K562 (cell line): ENCODE measurements around the gene PRDM16. TPM values are rescaled to one million over a fixed set of nuclear protein-coding genes. Genes with fewer than 3 reads are reported as not detected.

Experiments used
- ATAC-seq: fragments of 200-7000 bp; cut with Tn5 transposase; 3 replicates; pipeline ENCODE4 v1.9.1; 2020; ENCODE audit warnings: moderate library complexity
- BruUV-seq: library from RNA; stranded (reverse); fragments of 400-500 nt; replicated peaks from 2 replicates; lab custom pipeline; 2021; lab: Mats Ljungman, UMichigan
- CTCF ChIA-PET: fragments of 300-600 bp; formaldehyde crosslinking; extraction: SDS; loops from one replicate; lab custom pipeline; 2021; ENCODE audit warnings: low intra/inter-chr PET ratio; lab: Yijun Ruan, JAX
- POLR2A ChIA-PET: fragments of 300-600, 350-650 bp; sonication (Branson Sonifier 250); formaldehyde crosslinking; extraction: SDS; loops from one replicate; lab custom pipeline; 2021; ENCODE audit warnings: antibody characterized with exemption, inconsistent platforms; lab: Yijun Ruan, JAX
- DNase-seq, 4 experiments: peaks; one replicate each; pipeline versions ENCODE4 v3.0.0 to v3.0.0-alpha.2; 2011 to 2018; ENCODE audit warnings: low spot score in 3 of 4, mixed read lengths in 3 of 4; ENCODE audit errors: extremely low read depth in 1 of 4
- FAIRE-seq: peaks from 2 replicates; lab custom pipeline; 2011; peaks lifted over from hg19 to GRCh38; lab: Jason Lieb, UNC
- H2AFZ ChIP-seq: 2 replicates; pipeline ENCODE4 v1.6.0; 2011; ENCODE audit warnings: low read depth, low read length, control low read depth, inconsistent platforms
- H3K27ac ChIP-seq: fragments of 200-600 bp; 3 replicates; pipeline ENCODE4 v1.8.0; 2011; ENCODE audit warnings: low read depth, mild to moderate bottlenecking, control low read depth, inconsistent platforms, low read length, moderate library complexity, mixed read lengths; ENCODE audit errors: extremely low read depth
- H3K27me3 ChIP-seq, 2 experiments: fragments of 300-600 bp in 1 of 2; 2 replicates in 1 of 2; 3 replicates in 1 of 2; pipeline versions ENCODE4 v1.6.0 to v1.8.0; 2011; ENCODE audit warnings: inconsistent platforms in 2 of 2, low read length in 2 of 2, mild to moderate bottlenecking in 1 of 2, mixed read lengths in 1 of 2, moderate library complexity in 1 of 2; ENCODE audit not compliant: control insufficient read depth in 2 of 2, insufficient read depth in 2 of 2
- H3K36me3 ChIP-seq: fragments of 300-600 bp; 3 replicates; pipeline ENCODE4 v1.8.0; 2011; ENCODE audit warnings: mild to moderate bottlenecking, low read length, inconsistent platforms; ENCODE audit not compliant: control insufficient read depth, insufficient read depth
- H3K4me1 ChIP-seq, 2 experiments: fragments of 200-600 bp in 1 of 2; replicated peaks in 1 of 2; 2 replicates in 1 of 2; 3 replicates in 1 of 2; pipeline versions ENCODE4 v1.5.1 to v1.8.0; 2011; ENCODE audit warnings: inconsistent platforms in 2 of 2, low read length in 2 of 2, mild to moderate bottlenecking in 1 of 2, mixed read lengths in 1 of 2, moderate library complexity in 1 of 2; ENCODE audit not compliant: control insufficient read depth in 2 of 2, insufficient read depth in 2 of 2
- H3K4me2 ChIP-seq: 2 replicates; pipeline ENCODE4 v1.6.1; 2011; ENCODE audit warnings: low read length, control low read depth, inconsistent platforms, mixed read lengths; ENCODE audit not compliant: insufficient read depth
- H3K4me3 ChIP-seq: fragments of 200-600 bp; sonication (generic), shearing (Covaris generic); 2 replicates; pipeline ENCODE4 v1.5.1; 2016; ENCODE audit warnings: control low read depth, inconsistent platforms
- H3K79me2 ChIP-seq: fragments of 200-600 bp; 3 replicates; pipeline ENCODE4 v1.8.0; 2011; ENCODE audit warnings: low read length, inconsistent platforms; ENCODE audit not compliant: control insufficient read depth, insufficient read depth
- H3K9ac ChIP-seq, 2 experiments: 2 replicates each; pipeline versions ENCODE4 v1.6.0 to v1.6.1; 2011; ENCODE audit warnings: low read depth in 2 of 2, low read length in 2 of 2, control low read depth in 1 of 2, inconsistent platforms in 1 of 2, mild to moderate bottlenecking in 1 of 2, mixed read lengths in 1 of 2; ENCODE audit not compliant: insufficient read depth in 1 of 2
- H3K9me1 ChIP-seq: one replicate; pipeline ENCODE4 v1.6.0; 2011; ENCODE audit warnings: inconsistent platforms, mild to moderate bottlenecking, low read length, moderate library complexity; ENCODE audit not compliant: control insufficient read depth, insufficient read depth
- H3K9me3 ChIP-seq: replicated peaks from 2 replicates; pipeline ENCODE4 v1.5.1; 2011; ENCODE audit warnings: low read depth, low read length, inconsistent platforms; ENCODE audit not compliant: control insufficient read depth, insufficient read depth
- H4K20me1 ChIP-seq: replicated peaks from 2 replicates; pipeline ENCODE4 v1.6.1; 2011; ENCODE audit warnings: low read length, inconsistent platforms, mixed read lengths; ENCODE audit not compliant: control insufficient read depth, insufficient read depth
- BCOR ChIP-seq: fragments of 450-650 bp; IDR thresholded peaks from 2 replicates; pipeline ENCODE4 v1.6.1; 2016
- ILF3 ChIP-seq: fragments of 450-650 bp; IDR thresholded peaks from 2 replicates; pipeline ENCODE4 v1.6.1; 2018; ENCODE audit warnings: antibody characterized with exemption, mild to moderate bottlenecking, moderate library complexity, borderline replicate concordance
- NEUROD1 ChIP-seq: fragments of 150-350 bp; IDR thresholded peaks from 2 replicates; pipeline ENCODE4 v1.6.1; 2014; ENCODE audit warnings: borderline replicate concordance, low read length, low read depth; ENCODE audit not compliant: partially characterized antibody
- ZBTB5 ChIP-seq: fragments of 450-650 bp; IDR thresholded peaks from 2 replicates; pipeline ENCODE4 v1.6.1; 2017; ENCODE audit warnings: antibody characterized with exemption
- WGBS: fragments of 100-300 bp; shearing (Covaris generic); methylation state at CpG from one replicate; pipeline ENCODE4 v1.1.6; 2016; ENCODE audit warnings: low coverage, mixed read lengths; ENCODE audit not compliant: insufficient coverage; ENCODE audit errors: missing lambda C conversion rate; 5-methylcytosine and 5-hydroxymethylcytosine counted together
- in situ Hi-C: fragments of 300-500 bp; cut with MboI; formaldehyde crosslinking; loops from 4 replicates; pipeline ENCODE4 v1.15.0; 2018; ENCODE audit warnings: inconsistent platforms, mixed read lengths
- intact Hi-C: fragments of 100-400 bp; cut with micrococcal nuclease; formaldehyde crosslinking; loops from 2 replicates; pipeline ENCODE4 v1.14.2; 2022
- polyA plus RNA-seq, 8 experiments: library from polyadenylated mRNA; depleted of rRNA in 4 of 8; stranded (reverse) in 5 of 8; unstranded in 3 of 8; fragments of >200 nt; fragmentation: Nextera tagmentation in 2 of 8; fragmentation: Illumina TruSeq in 1 of 8; extraction: Ambion mirVana in 2 of 8; extraction: Trizol in 1 of 8; gene quantifications; 2 replicates each; pipeline versions ENCODE4 v1.2.1 to v1.2.3, GENCODE V29; 2011 to 2014; ENCODE audit warnings: inconsistent platforms in 1 of 8, missing spikeins in 1 of 8
- total RNA-seq, 7 experiments: library from RNA; depleted of rRNA in 6 of 7; stranded (reverse); fragments of >200 nt in 6 of 7; fragmentation: Illumina TruSeq in 2 of 7; extraction: Trizol in 2 of 7; gene quantifications; 2 replicates each; pipeline versions ENCODE4 v1.2.1 to v1.2.3, GENCODE V29; 2011 to 2021; ENCODE audit warnings: low replicate concordance in 1 of 7

The PRDM16 gene
- total and polyA plus RNA-seq, 9 of the 15 experiments (the other 6 are each of a cell fraction or from before 2014, with no cell fraction given), result 0.10 to 0.27 TPM; not detected in 7

GRCh38 chr1:3282656-3283430 lies 213.8 kb downstream of the PRDM16 start:
- Histone ChIP-seq H3K27me3 (peaks cover 11 to 85% of the 10 kb centered on the region in 2 experiments; a peak in 3 of 5 replicates), H3K27ac (no peak overlapping the region), H3K4me1 (peaks cover 0 to 7% of the 10 kb centered on the region in 2 experiments; a peak in 1 of 5 replicates), H3K4me2 (no peak overlapping the region), H3K9me1 (no peaks in the 10 kb centered on the region), H3K36me3 (no peaks in the 10 kb centered on the region), H3K9ac (no peak overlapping the region), H3K79me2 (no peaks in the 10 kb centered on the region), H3K9me3 (no peaks in the 10 kb centered on the region), H3K4me3 (no peak overlapping the region), H4K20me1 (peaks cover 18% of the 10 kb centered on the region; the same call in 1 of the 2 replicates), H2AFZ (no peak overlapping the region)
- intact Hi-C loops, result loop anchor here (5.0 kb wide), 1 partner anchor 271 kb away; no protein-coding TSS in a partner anchor
- FAIRE-seq (no peak), DNase-seq (no peak), ATAC-seq (no peak)
- ChIA-PET POLR2A (interaction anchor here (0.5 to 0.9 kb wide), 2 partner anchors 31 to 52 kb away, joined by 3 read pairs; no protein-coding TSS in a partner anchor), CTCF (no interaction called here)
- in situ Hi-C loops, result no loop called here
- BruUV-seq, result no TSS peak
- TF ChIP-seq ILF3 (no peak), NEUROD1 (no peak), BCOR (no peak), ZBTB5 (no peak)
- 2% methylated on average over 24 of the region's 24 CpGs for WGBS
